ENCODE measurements around the gene ACER2.

GRCh38 chr9:19405771-19406170 is 3.0 kb upstream of the ACER2 start:
- TF ChIP-seq POLR2AphosphoS5 (IDR thresholded peaks at IDR 0.05; ENCODE audit: low read depth, low read length) (no peak), POLR2A (IDR thresholded peaks at IDR 0.05; ENCODE audit: low read depth, low read length) (no peak), TAF1 (IDR thresholded peaks at IDR 0.05; ENCODE audit: borderline replicate concordance, low read depth, low read length) (no peak)
